Neutrophil (primary cell): Measurements from ENCODE around the gene CLASP1.

ENCODE experiments used
- H3K27ac ChIP-seq: fragments of 200-600 bp; sonication (generic); 2 replicates; pipeline ENCODE4 v1.5.1; 2016; ENCODE audit warnings: mild to moderate bottlenecking, moderate library complexity
- H3K27me3 ChIP-seq: fragments of 200-600 bp; sonication (generic); 2 replicates; pipeline ENCODE4 v1.6.0; 2016; ENCODE audit warnings: mild to moderate bottlenecking
- H3K36me3 ChIP-seq: fragments of 200-600 bp; sonication (generic); 2 replicates; pipeline ENCODE4 v1.5.1; 2017
- H3K4me1 ChIP-seq, 2 experiments: fragments of 200-600 bp in 1 of 2; sonication (generic) in 1 of 2; 1 replicate in 1 of 2; 2 replicates in 1 of 2; pipeline versions ENCODE4 v1.5.1 to v1.6.1; 2013 to 2016; ENCODE audit warnings: low read depth in 1 of 2, low read length in 1 of 2, mild to moderate bottlenecking in 1 of 2, moderate library complexity in 1 of 2; ENCODE audit not compliant: control insufficient read depth in 1 of 2, insufficient read depth in 1 of 2
- H3K4me3 ChIP-seq, 2 experiments: fragments of 200-600 bp in 1 of 2; sonication (generic) in 1 of 2; 1 replicate in 1 of 2; 2 replicates in 1 of 2; pipeline ENCODE4 v1.5.1; 2013 to 2016; ENCODE audit warnings: low read depth in 1 of 2, low read length in 1 of 2, mild to moderate bottlenecking in 1 of 2, moderate library complexity in 1 of 2
- H3K9me3 ChIP-seq: fragments of 200-600 bp; sonication (generic); 2 replicates; pipeline ENCODE4 v1.5.1; 2016
- CTCF ChIP-seq: fragments of 200-600 bp; sonication (generic); IDR thresholded peaks from 2 replicates; pipeline ENCODE4 v1.5.1; 2016; ENCODE audit warnings: antibody characterized with exemption

The CLASP1 gene

GRCh38 chr2:121408641-121409040 is 240.6 kb downstream of the CLASP1 start:
- Histone ChIP-seq H3K36me3 (peaks cover 88% of the 10 kb centered on the region), H3K9me3 (no peaks in the 10 kb centered on the region), H3K4me3 (no peak overlapping the region), H3K27me3 (no peaks in the 10 kb centered on the region), H3K27ac (no peak overlapping the region), H3K4me1 (no peaks in the 10 kb centered on the region)
- no peak for TF ChIP-seq CTCF

- Histone ChIP-seq H3K4me1 (no peaks in the 10 kb centered on the region), H3K9me3 (no peaks in the 10 kb centered on the region), H3K4me3 (no peak overlapping the region), H3K27me3 (no peaks in the 10 kb centered on the region), H3K36me3 (peaks cover 95% of the 10 kb centered on the region), H3K27ac (no peak overlapping the region)
- no peak for TF ChIP-seq CTCF
Observed at GRCh38 chr2:121405233-121405632, 244.0 kb downstream of the CLASP1 start.

GRCh38 chr2:121400201-121400600 is 249.1 kb downstream of the CLASP1 start:
- Histone ChIP-seq H3K36me3 (peaks cover 80% of the 10 kb centered on the region), H3K4me1 (peaks cover 0 to 5% of the 10 kb centered on the region in 2 experiments), H3K27ac (no peak overlapping the region), H3K27me3 (no peaks in the 10 kb centered on the region), H3K4me3 (no peak overlapping the region), H3K9me3 (no peaks in the 10 kb centered on the region)
- no peak for TF ChIP-seq CTCF

GRCh38 chr2:121398853-121399252 is 250.4 kb downstream of the CLASP1 start:
- Histone ChIP-seq H3K36me3 (peaks cover 80% of the 10 kb centered on the region), H3K4me3 (no peak overlapping the region), H3K27me3 (no peaks in the 10 kb centered on the region), H3K27ac (no peak overlapping the region), H3K4me1 (peaks cover 0 to 5% of the 10 kb centered on the region in 2 experiments), H3K9me3 (no peaks in the 10 kb centered on the region)
- TF ChIP-seq CTCF = no peak

- no peaks in the 10 kb centered on the region for H3K4me1 ChIP-seq
- no peak overlapping the region for H3K27ac ChIP-seq
- H3K27me3 ChIP-seq = no peaks in the 10 kb centered on the region
- TF ChIP-seq CTCF = no peak
- H3K4me3 ChIP-seq = no peak overlapping the region
- peaks cover 74% of the 10 kb centered on the region for H3K36me3 ChIP-seq
- no peaks in the 10 kb centered on the region for H3K9me3 ChIP-seq
Observed at GRCh38 chr2:121390082-121390692, 259.1 kb downstream of the CLASP1 start.
